ENCODE results near the gene PIM3.

Gene PIM3

GRCh38 chr22:49960159-49961004, at the start of gene PIM3:
Gene PIM3 (plus strand): TSS chr22:49960772. CDS start chr22:49960948, 176 bp downstream.
- Histone ChIP-seq H3K9ac (ENCODE audit: low read depth, low read length) (peak within 1 kb of the TSS; percentile 59; the same call in 1 of the 2 replicates), H3K27me3 (ENCODE audit: insufficient read depth, low read length) (peaks cover 17% of the 10 kb centered on the region; the same call in 1 of the 2 replicates), H3K4me3 (ENCODE audit: low read length) (peak within 1 kb of the TSS; percentile 78), H3K36me3 (ENCODE audit: insufficient read depth, low read depth, low read length) (peaks cover 18% of the 10 kb centered on the region; the same call in 1 of the 2 replicates), H3K27ac (ENCODE audit: low read length) (no peak within 1 kb of the TSS), H3K4me1 (ENCODE audit: insufficient read depth, low read length) (no peaks in the 10 kb centered on the region; the same call in 1 of the 2 replicates), H3K9me3 (ENCODE audit: insufficient read depth, low read depth, low read length) (no peaks in the 10 kb centered on the region)

GRCh38 chr22:49911881-49912625, 48.5 kb upstream of the PIM3 start:
- Histone ChIP-seq H3K9ac (ENCODE audit: low read depth, low read length) (no peak overlapping the region), H3K4me3 (ENCODE audit: low read length) (no peak overlapping the region), H3K9me3 (ENCODE audit: insufficient read depth, low read depth, low read length) (no peaks in the 10 kb centered on the region), H3K4me1 (ENCODE audit: insufficient read depth, low read length) (no peaks in the 10 kb centered on the region), H3K36me3 (ENCODE audit: insufficient read depth, low read depth, low read length) (peaks cover 29% of the 10 kb centered on the region), H3K27me3 (ENCODE audit: insufficient read depth, low read length) (no peaks in the 10 kb centered on the region), H3K27ac (ENCODE audit: low read length) (no peak overlapping the region)

GRCh38 chr22:49913026-49913425, 47.5 kb upstream of the PIM3 start:
- H3K4me1 ChIP-seq (ENCODE audit: insufficient read depth, low read length) = no peaks in the 10 kb centered on the region
- no peaks in the 10 kb centered on the region for H3K9me3 ChIP-seq (ENCODE audit: insufficient read depth, low read depth, low read length)
- no peak overlapping the region for H3K27ac ChIP-seq (ENCODE audit: low read length)
- no peak overlapping the region for H3K4me3 ChIP-seq (ENCODE audit: low read length)
- H3K27me3 ChIP-seq (ENCODE audit: insufficient read depth, low read length) = no peaks in the 10 kb centered on the region
- no peak overlapping the region for H3K9ac ChIP-seq (ENCODE audit: low read depth, low read length)
- peaks cover 25% of the 10 kb centered on the region for H3K36me3 ChIP-seq (ENCODE audit: insufficient read depth, low read depth, low read length)

GRCh38 chr22:49913446-49913845, 47.1 kb upstream of the PIM3 start:
- peaks cover 25% of the 10 kb centered on the region for H3K36me3 ChIP-seq (ENCODE audit: insufficient read depth, low read depth, low read length)
- H3K9me3 ChIP-seq (ENCODE audit: insufficient read depth, low read depth, low read length) = no peaks in the 10 kb centered on the region
- no peak overlapping the region for H3K9ac ChIP-seq (ENCODE audit: low read depth, low read length)
- no peaks in the 10 kb centered on the region for H3K4me1 ChIP-seq (ENCODE audit: insufficient read depth, low read length)
- no peak overlapping the region for H3K4me3 ChIP-seq (ENCODE audit: low read length)
- H3K27me3 ChIP-seq (ENCODE audit: insufficient read depth, low read length) = no peaks in the 10 kb centered on the region
- H3K27ac ChIP-seq (ENCODE audit: low read length) = no peak overlapping the region

GRCh38 chr22:49914256-49914655, 46.3 kb upstream of the PIM3 start:
- Histone ChIP-seq H3K9ac (ENCODE audit: low read depth, low read length) (no peak overlapping the region), H3K4me3 (ENCODE audit: low read length) (no peak overlapping the region), H3K4me1 (ENCODE audit: insufficient read depth, low read length) (no peaks in the 10 kb centered on the region), H3K27me3 (ENCODE audit: insufficient read depth, low read length) (no peaks in the 10 kb centered on the region), H3K27ac (ENCODE audit: low read length) (no peak overlapping the region), H3K9me3 (ENCODE audit: insufficient read depth, low read depth, low read length) (no peaks in the 10 kb centered on the region), H3K36me3 (ENCODE audit: insufficient read depth, low read depth, low read length) (peaks cover 21% of the 10 kb centered on the region)

GRCh38 chr22:49915610-49916009, 45.0 kb upstream of the PIM3 start:
- H3K27me3 ChIP-seq (ENCODE audit: insufficient read depth, low read length) = no peaks in the 10 kb centered on the region
- no peak overlapping the region for H3K4me3 ChIP-seq (ENCODE audit: low read length)
- no peaks in the 10 kb centered on the region for H3K9me3 ChIP-seq (ENCODE audit: insufficient read depth, low read depth, low read length)
- no peak overlapping the region for H3K9ac ChIP-seq (ENCODE audit: low read depth, low read length)
- no peaks in the 10 kb centered on the region for H3K4me1 ChIP-seq (ENCODE audit: insufficient read depth, low read length)
- H3K36me3 ChIP-seq (ENCODE audit: insufficient read depth, low read depth, low read length) = peaks cover 23% of the 10 kb centered on the region
- no peak overlapping the region for H3K27ac ChIP-seq (ENCODE audit: low read length)

GRCh38 chr22:49916831-49917230, 43.7 kb upstream of the PIM3 start:
- no peaks in the 10 kb centered on the region for H3K9me3 ChIP-seq (ENCODE audit: insufficient read depth, low read depth, low read length)
- H3K27ac ChIP-seq (ENCODE audit: low read length) = no peak overlapping the region
- H3K27me3 ChIP-seq (ENCODE audit: insufficient read depth, low read length) = no peaks in the 10 kb centered on the region
- no peaks in the 10 kb centered on the region for H3K4me1 ChIP-seq (ENCODE audit: insufficient read depth, low read length)
- H3K36me3 ChIP-seq (ENCODE audit: insufficient read depth, low read depth, low read length) = peaks cover 29% of the 10 kb centered on the region
- peak overlapping the region; percentile 84 for H3K4me3 ChIP-seq (ENCODE audit: low read length)
- no peak overlapping the region; the same call in 1 of the 2 replicates for H3K9ac ChIP-seq (ENCODE audit: low read depth, low read length)

- Histone ChIP-seq H3K9ac (ENCODE audit: low read depth, low read length) (peak within 1 kb of the TSS; percentile 89; the same call in 1 of the 2 replicates), H3K27me3 (ENCODE audit: insufficient read depth, low read length) (no peaks in the 10 kb centered on the region), H3K9me3 (ENCODE audit: insufficient read depth, low read depth, low read length) (no peaks in the 10 kb centered on the region), H3K36me3 (ENCODE audit: insufficient read depth, low read depth, low read length) (peaks cover 18% of the 10 kb centered on the region), H3K4me3 (ENCODE audit: low read length) (peak within 1 kb of the TSS; percentile 84), H3K27ac (ENCODE audit: low read length) (peak within 1 kb of the TSS; percentile 12), H3K4me1 (ENCODE audit: insufficient read depth, low read length) (no peaks in the 10 kb centered on the region)
Observed at GRCh38 chr22:49917974-49918910, 42.3 kb upstream of the PIM3 start, which contains the start of the genes ALG12 and CRELD2. Gene ALG12 (minus strand): TSS chr22:49918438. CDS start chr22:49913765, 4,673 bp downstream. Gene CRELD2 (plus strand): TSS chr22:49918634. CDS start chr22:49918770, 136 bp downstream.

GRCh38 chr22:49918911-49919881, 41.4 kb upstream of the PIM3 start:
- H3K4me1 ChIP-seq (ENCODE audit: insufficient read depth, low read length) = no peaks in the 10 kb centered on the region
- no peak overlapping the region for H3K27ac ChIP-seq (ENCODE audit: low read length)
- peak overlapping the region; percentile 67; the same call in 1 of the 2 replicates for H3K9ac ChIP-seq (ENCODE audit: low read depth, low read length)

GRCh38 chr22:49920859-49921258, 39.7 kb upstream of the PIM3 start:
- 0 out of 2 replicates have a peak, but pooled peaks cover 12% of the 10 kb centered on the region for H3K36me3 ChIP-seq (ENCODE audit: insufficient read depth, low read depth, low read length)

More at GRCh38 chr22:49918911-49919881, 41.4 kb upstream of the PIM3 start:
- Histone ChIP-seq H3K4me3 (ENCODE audit: low read length) (peak overlapping the region; percentile 84), H3K27me3 (ENCODE audit: insufficient read depth, low read length) (no peaks in the 10 kb centered on the region), H3K36me3 (ENCODE audit: insufficient read depth, low read depth, low read length) (0 out of 2 replicates have a peak, but pooled peaks cover 12% of the 10 kb centered on the region), H3K9me3 (ENCODE audit: insufficient read depth, low read depth, low read length) (no peaks in the 10 kb centered on the region)

More at GRCh38 chr22:49920859-49921258, 39.7 kb upstream of the PIM3 start:
- no peaks in the 10 kb centered on the region for H3K9me3 ChIP-seq (ENCODE audit: insufficient read depth, low read depth, low read length)
- H3K27ac ChIP-seq (ENCODE audit: low read length) = no peak overlapping the region
- H3K27me3 ChIP-seq (ENCODE audit: insufficient read depth, low read length) = no peaks in the 10 kb centered on the region
- H3K9ac ChIP-seq (ENCODE audit: low read depth, low read length) = no peak overlapping the region
- H3K4me3 ChIP-seq (ENCODE audit: low read length) = no peak overlapping the region
- H3K4me1 ChIP-seq (ENCODE audit: insufficient read depth, low read length) = no peaks in the 10 kb centered on the region
